GM12878 (cell line): ENCODE data around the gene UBE2F. TPM values are rescaled to one million over a fixed set of nuclear protein-coding genes. Genes with fewer than 3 reads are reported as not detected.

Experiments used
- ATAC-seq: fragments of 200-7000 bp; cut with Tn5 transposase; 3 replicates; pipeline ENCODE4 v1.9.1; 2020; ENCODE audit warnings: mild to moderate bottlenecking, moderate library complexity
- BruUV-seq: library from RNA; stranded (reverse); fragments of 400-500 nt; replicated peaks from 2 replicates; lab custom pipeline; 2021; lab: Mats Ljungman, UMichigan
- CTCF ChIA-PET: fragments of 300-600 bp; sonication (Branson Sonifier 250); formaldehyde crosslinking; extraction: SDS; loops from one replicate; lab custom pipeline; 2021; ENCODE audit warnings: inconsistent platforms; lab: Yijun Ruan, JAX
- POLR2A ChIA-PET: fragments of 350-600 bp; formaldehyde crosslinking; extraction: SDS; loops from one replicate; lab custom pipeline; 2021; ENCODE audit warnings: inconsistent platforms; lab: Charles Lee
- RAD21 ChIA-PET: fragments of 300-600 bp; sonication (Branson Sonifier 250); formaldehyde crosslinking; loops from one replicate; lab custom pipeline; 2023; ENCODE audit warnings: antibody characterized with exemption; ENCODE audit not compliant: unreplicated experiment; lab: Charles Lee
- SMC1A ChIA-PET: fragments of 300-600 bp; sonication (Branson Sonifier 250); formaldehyde crosslinking; loops from one replicate; lab custom pipeline; 2023; ENCODE audit not compliant: unreplicated experiment, uncharacterized antibody; lab: Charles Lee
- DNase-seq: peaks from one replicate; pipeline ENCODE4 v3.0.0-alpha.2; 2011; ENCODE audit warnings: low read depth, low spot score
- FAIRE-seq: peaks from 3 replicates; lab custom pipeline; 2011; peaks lifted over from hg19 to GRCh38; lab: Jason Lieb, UNC
- H2AFZ ChIP-seq: 2 replicates; pipeline ENCODE4 v1.6.0; 2011; ENCODE audit warnings: low read depth, low read length, control low read depth; ENCODE audit not compliant: control insufficient read depth
- H3K27ac ChIP-seq: 2 replicates; pipeline ENCODE4 v1.5.1; 2011; ENCODE audit warnings: control low read depth; ENCODE audit not compliant: control insufficient read depth, insufficient read depth
- H3K27me3 ChIP-seq, 2 experiments: replicated peaks in 1 of 2; 2 replicates each; pipeline versions ENCODE4 v1.6.0 to v1.6.1; 2011; ENCODE audit warnings: low read length in 1 of 2; ENCODE audit not compliant: control insufficient read depth in 2 of 2, insufficient read depth in 2 of 2
- H3K36me3 ChIP-seq, 2 experiments: 2 replicates each; pipeline ENCODE4 v1.5.1; 2011; ENCODE audit warnings: low read length in 1 of 2; ENCODE audit not compliant: control insufficient read depth in 2 of 2, insufficient read depth in 2 of 2
- H3K4me1 ChIP-seq: 2 replicates; pipeline ENCODE4 v1.6.1; 2011; ENCODE audit warnings: mild to moderate bottlenecking, low read length, moderate library complexity, mixed read lengths; ENCODE audit not compliant: control insufficient read depth, insufficient read depth
- H3K4me2 ChIP-seq: 2 replicates; pipeline ENCODE4 v1.6.0; 2011; ENCODE audit warnings: control low read depth; ENCODE audit not compliant: control insufficient read depth, insufficient read depth
- H3K4me3 ChIP-seq: fragments of 200-600 bp; sonication (generic); 2 replicates; pipeline ENCODE4 v1.5.1; 2016
- H3K79me2 ChIP-seq: 2 replicates; pipeline ENCODE4 v1.6.0; 2011; ENCODE audit warnings: low read length; ENCODE audit not compliant: control insufficient read depth, insufficient read depth
- H3K9ac ChIP-seq: 2 replicates; pipeline ENCODE4 v1.8.0; 2011; ENCODE audit warnings: low read length, control low read depth, mixed read lengths; ENCODE audit not compliant: control insufficient read depth, insufficient read depth
- H3K9me3 ChIP-seq: replicated peaks from 3 replicates; pipeline ENCODE4 v1.5.1; 2011; ENCODE audit warnings: mild to moderate bottlenecking, low read length; ENCODE audit not compliant: control insufficient read depth, insufficient read depth
- H4K20me1 ChIP-seq: 2 replicates; pipeline ENCODE4 v1.6.0; 2011; ENCODE audit not compliant: control insufficient read depth, insufficient read depth
- CHD1 ChIP-seq: IDR thresholded peaks from 2 replicates; pipeline ENCODE4 v1.6.1; 2012; ENCODE audit warnings: low read depth, low read length, improper control_type of control experiment
- ELK1 ChIP-seq: IDR thresholded peaks from 2 replicates; pipeline ENCODE4 v1.6.1; 2012; ENCODE audit warnings: low read depth, low read length, improper control_type of control experiment
- FOXM1 ChIP-seq: IDR thresholded peaks from 2 replicates; pipeline ENCODE4 v1.6.1; 2012; ENCODE audit warnings: low read depth, mild to moderate bottlenecking, inconsistent platforms, low read length, moderate library complexity
- HDAC2 ChIP-seq: fragments of 200-600 bp; sonication (generic); IDR thresholded peaks from 2 replicates; pipeline ENCODE4 v1.6.1; 2017
- IRF5 ChIP-seq: fragments of 450-650 bp; IDR thresholded peaks from 2 replicates; pipeline ENCODE4 v1.6.1; 2017; ENCODE audit warnings: borderline replicate concordance
- MEF2A ChIP-seq: IDR thresholded peaks from 2 replicates; pipeline ENCODE4 v1.6.1; 2011; ENCODE audit warnings: low read depth, mild to moderate bottlenecking, low read length, moderate library complexity; ENCODE audit not compliant: insufficient read depth
- POLR2AphosphoS5 ChIP-seq: IDR thresholded peaks from 2 replicates; pipeline ENCODE4 v1.6.1; 2011; ENCODE audit warnings: mild to moderate bottlenecking, low read length, inconsistent platforms
- RB1 ChIP-seq: fragments of 450-650 bp; formaldehyde crosslinking; IDR thresholded peaks from 2 replicates; pipeline ENCODE4 v1.6.1; 2017; ENCODE audit warnings: mild to moderate bottlenecking, borderline replicate concordance
- RELA ChIP-seq: fragments of 450-650 bp; IDR thresholded peaks from 2 replicates; pipeline ENCODE4 v1.8.0; 2014; ENCODE audit warnings: borderline replicate concordance; ENCODE audit not compliant: partially characterized antibody
- REST ChIP-seq: IDR thresholded peaks from 2 replicates; pipeline ENCODE4 v1.6.1; 2012; ENCODE audit warnings: mild to moderate bottlenecking, low read depth, low read length
- TARDBP ChIP-seq: IDR thresholded peaks from 2 replicates; pipeline ENCODE4 v1.6.1; 2016; ENCODE audit warnings: borderline replicate concordance
- ZNF24 ChIP-seq: fragments of 450-650 bp; IDR thresholded peaks from 2 replicates; pipeline ENCODE4 v1.6.1; 2017; ENCODE audit warnings: antibody characterized with exemption, mild to moderate bottlenecking
- ZNF687 ChIP-seq: fragments of 450-650 bp; IDR thresholded peaks from 2 replicates; pipeline ENCODE4 v1.6.1; 2017; ENCODE audit warnings: mild to moderate bottlenecking, moderate library complexity
- WGBS: methylation state at CpG from one replicate; pipeline ENCODE4 v1.1.6; 2016; ENCODE audit warnings: low lambda C conversion rate; ENCODE audit not compliant: insufficient replicate concordance, insufficient coverage; ENCODE audit errors: missing lambda C conversion rate; 5-methylcytosine and 5-hydroxymethylcytosine counted together
- in situ Hi-C: fragments of 300-500 bp; cut with MboI; formaldehyde crosslinking; loops from 9 replicates; pipeline ENCODE4 v1.14.3; 2018; ENCODE audit warnings: mixed read lengths
- intact Hi-C: fragments of 100-400 bp; cut with micrococcal nuclease; formaldehyde crosslinking; loops from one replicate; pipeline ENCODE4 v1.14.2; 2022; ENCODE audit not compliant: unreplicated experiment
- polyA plus RNA-seq, 11 experiments: library from polyadenylated mRNA; depleted of rRNA in 4 of 11; unstranded in 6 of 11; stranded (reverse) in 5 of 11; fragments of >200 nt; fragmentation: Nextera tagmentation in 4 of 11; fragmentation: Illumina TruSeq in 1 of 11; extraction: Ambion mirVana in 4 of 11; extraction: Trizol in 1 of 11; gene quantifications; 1 replicate in 1 of 11; 2 replicates in 10 of 11; pipeline versions ENCODE4 v1.2.1 to v1.2.3, GENCODE V29; 2011 to 2016; ENCODE audit warnings: inconsistent platforms in 2 of 11, missing spikeins in 2 of 11, low read depth in 1 of 11
- total RNA-seq, 4 experiments: library from RNA; depleted of rRNA in 3 of 4; stranded (reverse); fragments of >200 nt in 3 of 4; fragmentation: Illumina TruSeq in 1 of 4; extraction: Trizol in 1 of 4; gene quantifications; 2 replicates each; pipeline versions ENCODE4 v1.2.1 to v1.2.3, GENCODE V29; 2013 to 2021

UBE2F gene
- total and polyA plus RNA-seq, 10 of the 15 experiments (the other 5 are each of a cell fraction or from before 2014, with no cell fraction given), result 12.3 to 64.4 (median 31.5) TPM

DNA sequence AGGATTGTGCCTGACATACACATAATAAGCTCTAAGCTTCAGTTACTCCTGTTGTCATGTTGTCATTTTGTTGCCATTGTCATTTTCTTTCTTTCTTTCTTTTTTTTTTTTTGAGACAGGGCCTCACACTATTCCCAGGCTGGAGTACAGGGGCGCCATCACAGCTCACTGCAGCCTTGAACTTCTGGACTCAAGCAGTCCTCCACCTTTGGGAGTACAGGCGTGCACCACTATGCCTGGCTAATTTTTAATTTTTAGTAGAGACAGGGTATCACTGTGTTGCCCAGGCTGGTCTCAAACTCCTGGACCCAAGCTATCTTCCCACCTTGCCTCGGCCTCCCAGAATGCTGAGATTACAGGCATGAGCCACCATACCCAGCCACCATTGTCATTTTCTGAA lies 63.0 kb downstream of the UBE2F start:
- RAD21 ChIA-PET, result no interaction called here
- no TSS peak for BruUV-seq
- no peaks in the 10 kb centered on the region for H3K27me3 ChIP-seq
- 79% methylated on average over 3 of the region's 3 CpGs for WGBS
- DNase-seq (no peak), FAIRE-seq (no peak), ATAC-seq (no peak)
- peaks cover 6% of the 10 kb centered on the region; the same call in 1 of the 2 replicates for H3K4me1 ChIP-seq
- no peaks in the 10 kb centered on the region for H4K20me1 ChIP-seq
- intact Hi-C loops, result no loop called here
- POLR2A ChIA-PET, result interaction anchor here (0.7 kb wide), 1 partner anchor 23 kb away, joined by 3 read pairs; no protein-coding TSS in a partner anchor
- no peaks in the 10 kb centered on the region for H3K79me2 ChIP-seq
- no peak overlapping the region for H3K9ac ChIP-seq
- H3K27ac ChIP-seq, result no peak overlapping the region
- SMC1A ChIA-PET, result interaction anchor here (1.4 kb wide), 1 partner anchor 18 kb away, joined by 3 read pairs; no protein-coding TSS in a partner anchor
- no peak overlapping the region for H2AFZ ChIP-seq
- CTCF ChIA-PET, result interaction anchor here (0.6 to 1.3 kb wide), 2 partner anchors 15 to 136 kb away, joined by 3 to 5 read pairs; no protein-coding TSS in a partner anchor
- peaks cover 10 to 13% of the 10 kb centered on the region in 2 experiments for H3K36me3 ChIP-seq
- in situ Hi-C loops, result no loop called here
- H3K4me2 ChIP-seq, result no peak overlapping the region
- H3K9me3 ChIP-seq, result no peaks in the 10 kb centered on the region
- H3K4me3 ChIP-seq, result no peak overlapping the region
- TF ChIP-seq ZNF24 (no peak), RB1 (no peak), RELA (no peak), HDAC2 (no peak), TARDBP (no peak), ZNF687 (no peak), POLR2AphosphoS5 (no peak), IRF5 (no peak), CHD1 (no peak), MEF2A (no peak), REST (no peak), ELK1 (no peak), FOXM1 (no peak)
